ENCODE measurements around the gene RAP1GAP.

RAP1GAP gene

GRCh38 chr1:21584096-21584495, 85.1 kb downstream of the RAP1GAP start:
- H3K36me3 ChIP-seq (ENCODE audit: control insufficient read depth, insufficient read depth, low read length), result no peaks in the 10 kb centered on the region
- H3K9me3 ChIP-seq (ENCODE audit: control insufficient read depth, low read length), result no peaks in the 10 kb centered on the region
- peaks cover 16% of the 10 kb centered on the region for H3K27me3 ChIP-seq (ENCODE audit: control insufficient read depth, insufficient read depth, low read length)
- H3K9ac ChIP-seq (ENCODE audit: low read length), result no peak overlapping the region
- peaks cover 16% of the 10 kb centered on the region for H3K4me1 ChIP-seq (ENCODE audit: control insufficient read depth, insufficient read depth, low read length)
- no peak overlapping the region for H3K4me3 ChIP-seq (ENCODE audit: low read length)

GRCh38 chr1:21579791-21580190, 89.4 kb downstream of the RAP1GAP start:
- Histone ChIP-seq H3K4me3 (ENCODE audit: low read length) (no peak overlapping the region), H3K9me3 (ENCODE audit: control insufficient read depth, low read length) (no peaks in the 10 kb centered on the region), H3K4me1 (ENCODE audit: control insufficient read depth, insufficient read depth, low read length) (peaks cover 3% of the 10 kb centered on the region), H3K36me3 (ENCODE audit: control insufficient read depth, insufficient read depth, low read length) (no peaks in the 10 kb centered on the region), H3K27me3 (ENCODE audit: control insufficient read depth, insufficient read depth, low read length) (peaks cover 14% of the 10 kb centered on the region), H3K9ac (ENCODE audit: low read length) (no peak overlapping the region)

GRCh38 chr1:21577933-21578332, 91.2 kb downstream of the RAP1GAP start:
- H3K36me3 ChIP-seq (ENCODE audit: control insufficient read depth, insufficient read depth, low read length), result no peaks in the 10 kb centered on the region
- peaks cover 19% of the 10 kb centered on the region for H3K27me3 ChIP-seq (ENCODE audit: control insufficient read depth, insufficient read depth, low read length)
- no peak overlapping the region for H3K4me3 ChIP-seq (ENCODE audit: low read length)
- H3K9ac ChIP-seq (ENCODE audit: low read length), result no peak overlapping the region
- H3K4me1 ChIP-seq (ENCODE audit: control insufficient read depth, insufficient read depth, low read length), result peaks cover 14% of the 10 kb centered on the region
- no peaks in the 10 kb centered on the region for H3K9me3 ChIP-seq (ENCODE audit: control insufficient read depth, low read length)

GRCh38 chr1:21577324-21577723, 91.8 kb downstream of the RAP1GAP start:
- Histone ChIP-seq H3K9me3 (ENCODE audit: control insufficient read depth, low read length) (no peaks in the 10 kb centered on the region), H3K4me3 (ENCODE audit: low read length) (no peak overlapping the region), H3K27me3 (ENCODE audit: control insufficient read depth, insufficient read depth, low read length) (peaks cover 19% of the 10 kb centered on the region), H3K9ac (ENCODE audit: low read length) (no peak overlapping the region), H3K36me3 (ENCODE audit: control insufficient read depth, insufficient read depth, low read length) (no peaks in the 10 kb centered on the region), H3K4me1 (ENCODE audit: control insufficient read depth, insufficient read depth, low read length) (peaks cover 14% of the 10 kb centered on the region)

- H3K27me3 ChIP-seq (ENCODE audit: control insufficient read depth, insufficient read depth, low read length), result peaks cover 19% of the 10 kb centered on the region
- H3K9me3 ChIP-seq (ENCODE audit: control insufficient read depth, low read length), result no peaks in the 10 kb centered on the region
- no peak overlapping the region for H3K4me3 ChIP-seq (ENCODE audit: low read length)
- peaks cover 14% of the 10 kb centered on the region for H3K4me1 ChIP-seq (ENCODE audit: control insufficient read depth, insufficient read depth, low read length)
- no peaks in the 10 kb centered on the region for H3K36me3 ChIP-seq (ENCODE audit: control insufficient read depth, insufficient read depth, low read length)
- no peak overlapping the region for H3K9ac ChIP-seq (ENCODE audit: low read length)
These were observed 92.4 kb downstream of the RAP1GAP start for GRCh38 chr1:21576798-21577187.

GRCh38 chr1:21576031-21576797, 92.9 kb downstream of the RAP1GAP start:
- H3K9ac ChIP-seq (ENCODE audit: low read length), result no peak overlapping the region
- H3K4me1 ChIP-seq (ENCODE audit: control insufficient read depth, insufficient read depth, low read length), result peaks cover 14% of the 10 kb centered on the region
- no peak overlapping the region for H3K4me3 ChIP-seq (ENCODE audit: low read length)
- H3K27me3 ChIP-seq (ENCODE audit: control insufficient read depth, insufficient read depth, low read length), result peaks cover 19% of the 10 kb centered on the region
- H3K9me3 ChIP-seq (ENCODE audit: control insufficient read depth, low read length), result no peaks in the 10 kb centered on the region
- H3K36me3 ChIP-seq (ENCODE audit: control insufficient read depth, insufficient read depth, low read length), result no peaks in the 10 kb centered on the region

GRCh38 chr1:21575351-21575942, 93.7 kb downstream of the RAP1GAP start:
- no peak overlapping the region for H3K4me3 ChIP-seq (ENCODE audit: low read length)
- H3K36me3 ChIP-seq (ENCODE audit: control insufficient read depth, insufficient read depth, low read length), result no peaks in the 10 kb centered on the region
- H3K9me3 ChIP-seq (ENCODE audit: control insufficient read depth, low read length), result no peaks in the 10 kb centered on the region
- H3K27me3 ChIP-seq (ENCODE audit: control insufficient read depth, insufficient read depth, low read length), result peaks cover 19% of the 10 kb centered on the region
- no peak overlapping the region for H3K9ac ChIP-seq (ENCODE audit: low read length)
- peaks cover 14% of the 10 kb centered on the region for H3K4me1 ChIP-seq (ENCODE audit: control insufficient read depth, insufficient read depth, low read length)

- H3K4me1 ChIP-seq (ENCODE audit: control insufficient read depth, insufficient read depth, low read length), result peaks cover 14% of the 10 kb centered on the region
- H3K27me3 ChIP-seq (ENCODE audit: control insufficient read depth, insufficient read depth, low read length), result peaks cover 19% of the 10 kb centered on the region
- H3K4me3 ChIP-seq (ENCODE audit: low read length), result no peak overlapping the region
- H3K9me3 ChIP-seq (ENCODE audit: control insufficient read depth, low read length), result no peaks in the 10 kb centered on the region
- no peak overlapping the region for H3K9ac ChIP-seq (ENCODE audit: low read length)
- no peaks in the 10 kb centered on the region for H3K36me3 ChIP-seq (ENCODE audit: control insufficient read depth, insufficient read depth, low read length)
These were observed 94.5 kb downstream of the RAP1GAP start for GRCh38 chr1:21574466-21575151.

- no peaks in the 10 kb centered on the region for H3K9me3 ChIP-seq (ENCODE audit: control insufficient read depth, low read length)
- H3K9ac ChIP-seq (ENCODE audit: low read length), result no peak overlapping the region
- peaks cover 19% of the 10 kb centered on the region for H3K27me3 ChIP-seq (ENCODE audit: control insufficient read depth, insufficient read depth, low read length)
- H3K4me1 ChIP-seq (ENCODE audit: control insufficient read depth, insufficient read depth, low read length), result peaks cover 14% of the 10 kb centered on the region
- no peak overlapping the region for H3K4me3 ChIP-seq (ENCODE audit: low read length)
- H3K36me3 ChIP-seq (ENCODE audit: control insufficient read depth, insufficient read depth, low read length), result no peaks in the 10 kb centered on the region
These were observed 95.1 kb downstream of the RAP1GAP start for GRCh38 chr1:21573971-21574465.

GRCh38 chr1:21573475-21573874, 95.7 kb downstream of the RAP1GAP start:
- H3K9me3 ChIP-seq (ENCODE audit: control insufficient read depth, low read length), result no peaks in the 10 kb centered on the region
- H3K27me3 ChIP-seq (ENCODE audit: control insufficient read depth, insufficient read depth, low read length), result peaks cover 19% of the 10 kb centered on the region
- H3K4me3 ChIP-seq (ENCODE audit: low read length), result no peak overlapping the region
- H3K36me3 ChIP-seq (ENCODE audit: control insufficient read depth, insufficient read depth, low read length), result no peaks in the 10 kb centered on the region
- peaks cover 14% of the 10 kb centered on the region for H3K4me1 ChIP-seq (ENCODE audit: control insufficient read depth, insufficient read depth, low read length)
- no peak overlapping the region for H3K9ac ChIP-seq (ENCODE audit: low read length)

- H3K36me3 ChIP-seq (ENCODE audit: control insufficient read depth, insufficient read depth, low read length), result no peaks in the 10 kb centered on the region
- H3K4me1 ChIP-seq (ENCODE audit: control insufficient read depth, insufficient read depth, low read length), result peaks cover 14% of the 10 kb centered on the region
- peaks cover 19% of the 10 kb centered on the region for H3K27me3 ChIP-seq (ENCODE audit: control insufficient read depth, insufficient read depth, low read length)
- H3K9ac ChIP-seq (ENCODE audit: low read length), result no peak overlapping the region
- no peaks in the 10 kb centered on the region for H3K9me3 ChIP-seq (ENCODE audit: control insufficient read depth, low read length)
- no peak overlapping the region for H3K4me3 ChIP-seq (ENCODE audit: low read length)
These were observed 96.4 kb downstream of the RAP1GAP start for GRCh38 chr1:21572735-21573277.

- H3K9me3 ChIP-seq (ENCODE audit: control insufficient read depth, low read length), result no peaks in the 10 kb centered on the region
- H3K27me3 ChIP-seq (ENCODE audit: control insufficient read depth, insufficient read depth, low read length), result peaks cover 19% of the 10 kb centered on the region
- H3K4me3 ChIP-seq (ENCODE audit: low read length), result no peak overlapping the region
- H3K9ac ChIP-seq (ENCODE audit: low read length), result no peak overlapping the region
- H3K36me3 ChIP-seq (ENCODE audit: control insufficient read depth, insufficient read depth, low read length), result no peaks in the 10 kb centered on the region
- H3K4me1 ChIP-seq (ENCODE audit: control insufficient read depth, insufficient read depth, low read length), result peaks cover 14% of the 10 kb centered on the region
These were observed 96.9 kb downstream of the RAP1GAP start for GRCh38 chr1:21572221-21572620.
